LoVo (cell line): Measurements from ENCODE around the gene SHKBP1.
"Not testable (repeated sequence)": the region's sequence is repeated elsewhere in the genome, so short reads cannot be mapped to it uniquely, and the experiment has no call there.

Experiments used
- DNase-seq: peaks from one replicate; pipeline ENCODE4 v3.0.0-alpha.2; 2016; ENCODE audit warnings: low spot score

Gene SHKBP1, protein sequence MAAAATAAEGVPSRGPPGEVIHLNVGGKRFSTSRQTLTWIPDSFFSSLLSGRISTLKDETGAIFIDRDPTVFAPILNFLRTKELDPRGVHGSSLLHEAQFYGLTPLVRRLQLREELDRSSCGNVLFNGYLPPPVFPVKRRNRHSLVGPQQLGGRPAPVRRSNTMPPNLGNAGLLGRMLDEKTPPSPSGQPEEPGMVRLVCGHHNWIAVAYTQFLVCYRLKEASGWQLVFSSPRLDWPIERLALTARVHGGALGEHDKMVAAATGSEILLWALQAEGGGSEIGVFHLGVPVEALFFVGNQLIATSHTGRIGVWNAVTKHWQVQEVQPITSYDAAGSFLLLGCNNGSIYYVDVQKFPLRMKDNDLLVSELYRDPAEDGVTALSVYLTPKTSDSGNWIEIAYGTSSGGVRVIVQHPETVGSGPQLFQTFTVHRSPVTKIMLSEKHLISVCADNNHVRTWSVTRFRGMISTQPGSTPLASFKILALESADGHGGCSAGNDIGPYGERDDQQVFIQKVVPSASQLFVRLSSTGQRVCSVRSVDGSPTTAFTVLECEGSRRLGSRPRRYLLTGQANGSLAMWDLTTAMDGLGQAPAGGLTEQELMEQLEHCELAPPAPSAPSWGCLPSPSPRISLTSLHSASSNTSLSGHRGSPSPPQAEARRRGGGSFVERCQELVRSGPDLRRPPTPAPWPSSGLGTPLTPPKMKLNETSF

DNA sequence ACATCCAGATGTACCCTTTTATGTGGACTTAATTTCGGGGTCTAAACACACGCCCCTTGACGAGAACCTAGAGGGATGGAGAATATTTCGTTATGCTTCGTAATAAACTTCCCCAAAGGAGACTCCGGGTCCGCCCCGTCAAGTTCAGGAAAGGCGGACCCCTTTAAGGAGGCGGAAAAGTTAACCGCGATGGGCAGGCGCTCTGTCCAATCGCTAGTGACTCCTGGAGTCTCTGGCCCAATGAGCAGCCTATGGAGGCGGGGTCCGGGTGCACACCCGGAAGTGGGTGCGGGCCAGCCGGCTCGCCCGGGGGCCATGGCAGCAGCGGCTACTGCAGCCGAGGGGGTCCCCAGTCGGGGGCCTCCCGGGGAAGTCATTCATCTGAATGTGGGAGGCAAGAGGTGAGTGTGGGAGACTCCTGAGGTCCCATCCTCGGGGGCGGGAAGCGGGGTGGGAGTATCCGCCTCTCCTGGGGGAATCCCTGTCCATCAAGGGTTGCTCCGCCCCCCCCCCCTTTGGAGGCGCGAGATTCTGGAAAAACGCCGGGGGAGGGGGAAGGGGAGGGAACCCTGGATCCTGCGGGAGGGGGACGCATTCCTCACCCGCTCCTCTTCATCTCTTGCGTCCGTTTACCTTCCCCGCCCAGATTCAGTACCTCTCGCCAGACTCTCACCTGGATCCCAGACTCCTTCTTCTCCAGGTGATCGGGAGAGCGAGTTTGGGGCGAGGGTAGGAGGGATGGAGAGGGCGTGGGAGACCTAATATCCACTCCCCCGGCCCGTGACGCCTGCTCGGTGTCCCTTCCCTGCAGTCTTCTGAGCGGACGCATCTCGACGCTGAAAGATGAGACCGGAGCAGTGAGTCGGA, at the start of gene SHKBP1:
Gene SHKBP1 (plus strand): TSS at position 289 of the 867 bp plus-strand sequence. CDS start 27 bp downstream, at position 316.
- DNase-seq, result peak; percentile 93

DNA sequence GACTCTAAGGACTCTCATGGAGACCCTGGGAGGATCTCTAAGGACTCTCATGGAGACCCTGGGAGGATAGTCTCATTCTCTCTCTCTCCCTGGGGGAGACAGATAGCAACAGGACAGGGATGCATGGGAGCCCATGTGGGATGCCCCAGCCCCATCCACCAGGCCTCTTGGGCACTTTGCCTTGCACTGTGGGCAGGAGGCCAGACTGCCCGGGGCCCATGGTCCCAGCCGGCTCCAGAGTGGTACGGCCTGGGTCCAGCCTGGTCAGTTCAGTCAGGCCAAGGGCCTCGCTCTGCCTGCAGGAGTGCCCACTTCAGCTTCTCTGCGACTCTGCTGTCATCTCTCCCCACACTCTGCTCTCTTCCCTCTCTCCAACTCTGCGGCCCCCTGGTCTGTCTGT, 48.6 kb upstream of the SHKBP1 start:
- no peak for DNase-seq

DNA sequence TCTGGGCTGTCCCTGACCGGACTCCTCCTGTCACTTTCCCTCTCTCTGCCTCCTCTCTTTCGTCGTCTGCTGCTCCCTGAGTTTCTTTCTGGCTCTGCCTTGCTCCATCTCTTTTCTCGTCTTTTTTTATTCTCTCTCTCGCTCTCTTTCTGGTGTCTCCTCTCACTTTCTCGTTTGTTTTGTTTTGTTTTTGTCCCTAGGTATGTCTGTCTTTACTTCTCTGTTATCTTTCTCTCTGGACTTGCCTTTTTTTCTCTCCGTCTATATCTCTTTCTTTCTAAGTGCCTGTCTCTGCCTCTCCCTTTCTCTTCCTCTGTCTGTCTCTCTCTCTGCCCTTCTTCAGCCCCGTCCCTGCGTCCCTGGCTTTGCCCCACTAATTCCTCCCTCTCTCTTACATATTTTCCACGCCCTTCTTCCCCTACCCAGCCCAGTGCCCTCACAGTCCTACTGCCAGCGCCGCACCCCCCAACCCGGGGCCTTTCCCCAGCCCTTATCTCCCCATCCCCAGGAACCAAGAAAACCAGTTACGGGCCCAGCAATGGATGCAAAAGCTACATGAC, 48.1 kb upstream of the SHKBP1 start:
- no peak for DNase-seq

DNA sequence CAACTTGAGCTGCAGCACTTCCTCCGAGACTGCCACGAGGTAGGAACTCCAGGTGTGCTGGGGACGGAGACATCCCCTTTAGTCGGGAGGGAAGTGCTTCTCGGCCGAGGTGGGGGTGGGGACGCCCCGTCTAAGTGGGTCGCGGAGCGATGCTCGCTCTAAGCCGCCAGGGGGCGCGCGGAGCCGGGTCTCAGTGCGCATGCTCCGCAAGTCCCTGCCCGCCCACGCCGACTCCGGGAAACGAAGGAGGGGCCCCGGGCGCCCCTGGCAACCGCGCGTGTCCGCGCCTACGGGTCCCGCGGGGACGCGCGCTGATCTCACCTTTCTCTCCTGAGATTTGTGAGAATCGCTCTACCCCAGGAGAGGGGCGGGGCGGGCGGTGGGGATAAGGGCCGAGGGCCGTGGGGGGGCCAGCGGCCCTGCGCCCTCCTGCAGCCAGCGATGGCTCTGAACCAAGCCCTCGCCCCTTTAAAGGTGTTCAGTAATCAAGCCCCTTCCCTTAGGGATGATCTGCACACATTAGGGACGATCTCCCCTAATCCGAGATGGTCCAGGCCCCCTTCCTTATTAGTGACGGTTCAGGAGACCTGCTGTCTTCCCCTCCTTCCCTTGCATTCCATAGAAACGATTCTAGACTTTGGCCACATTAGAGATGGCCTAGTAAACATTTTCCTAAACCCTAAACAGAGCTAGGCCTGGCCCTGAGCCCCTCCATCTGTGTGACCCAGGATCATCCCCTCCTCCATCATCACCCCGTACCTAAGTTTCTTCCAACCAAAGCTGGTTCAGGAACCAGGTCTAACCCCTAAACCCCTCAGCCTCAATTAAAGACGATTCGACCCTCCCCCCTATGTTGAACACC, 47.3 kb upstream of the SHKBP1 start:
- DNase-seq, result peak; percentile 82

DNA sequence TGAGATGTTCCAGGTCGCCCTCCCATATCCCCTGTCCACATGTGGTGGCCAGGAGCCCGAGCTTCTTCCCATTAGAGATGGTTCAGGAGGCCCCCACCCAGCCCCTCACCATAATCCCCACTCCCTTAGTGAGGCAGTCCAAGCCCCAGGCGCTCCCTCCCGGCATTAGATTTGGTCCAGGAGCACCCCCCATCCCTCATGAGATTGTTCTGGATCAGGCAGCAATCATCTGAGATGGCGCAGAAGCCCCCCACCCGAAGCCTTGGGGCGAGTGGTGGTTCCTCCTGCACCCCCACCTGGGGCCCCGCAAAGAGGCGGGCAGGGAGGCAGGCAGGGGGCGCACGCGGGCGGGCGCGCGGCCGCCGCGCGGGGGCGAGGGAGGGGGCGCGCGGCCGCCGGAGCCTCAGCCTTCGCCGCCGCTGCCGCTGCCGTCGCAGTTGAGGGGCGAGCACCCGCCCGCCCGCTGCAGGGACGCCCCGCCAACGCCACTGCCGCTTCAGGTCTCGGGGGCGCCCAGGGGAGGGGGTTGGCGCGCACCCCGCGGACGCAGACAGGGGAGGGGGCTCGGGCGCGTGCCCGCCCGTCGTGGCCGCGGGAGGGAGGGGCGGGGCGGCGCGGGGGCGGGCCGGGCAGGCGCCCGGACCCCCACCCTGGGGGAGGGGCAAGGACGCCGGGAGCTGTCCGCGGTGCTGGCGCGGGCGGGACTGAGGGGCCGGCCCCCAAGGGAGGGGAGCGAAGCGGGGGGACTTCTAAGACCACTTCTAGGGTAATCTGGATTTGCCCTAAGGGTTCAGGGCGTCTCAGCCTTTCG, 46.4 kb upstream of the SHKBP1 start:
- no peak for DNase-seq

DNA sequence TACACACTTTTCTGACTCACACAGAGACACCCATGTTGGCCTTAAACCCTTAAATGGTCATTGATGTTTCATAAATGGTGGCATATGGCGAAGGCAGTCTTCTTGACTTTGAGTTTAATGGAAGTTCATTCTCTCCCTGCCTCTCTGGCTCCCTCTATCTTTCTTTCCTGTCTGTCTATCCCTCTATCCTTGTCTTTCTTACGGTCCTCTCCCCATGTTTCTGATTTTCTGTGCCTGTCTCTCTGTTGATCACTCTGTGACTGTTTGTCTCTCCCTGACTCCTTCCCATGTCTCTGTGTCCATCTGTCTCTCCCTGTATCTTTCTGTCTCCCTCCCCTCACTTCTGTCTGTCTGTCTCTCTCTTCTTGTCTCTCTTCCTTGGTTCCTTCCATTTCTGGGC, 43.2 kb upstream of the SHKBP1 start:
- no peak for DNase-seq

DNA sequence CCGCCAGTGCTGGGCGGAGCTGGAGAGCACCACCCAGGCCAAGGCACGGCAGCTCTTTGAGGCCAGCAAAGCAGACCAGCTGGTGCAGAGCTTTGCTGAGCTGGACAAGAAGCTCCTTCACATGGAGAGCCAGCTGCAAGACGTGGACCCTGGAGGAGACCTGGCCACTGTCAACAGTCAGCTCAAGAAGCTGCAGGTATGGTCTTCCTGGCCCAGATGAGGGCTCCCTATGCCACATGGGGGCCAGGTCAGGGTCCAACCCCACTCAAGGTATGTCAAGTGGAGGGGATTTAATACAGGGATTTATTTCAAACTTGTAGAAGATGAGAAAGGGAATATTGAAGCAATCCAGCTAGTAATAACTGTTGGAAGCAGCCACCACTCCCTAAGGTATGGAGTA, 42.5 kb upstream of the SHKBP1 start:
- no peak for DNase-seq

DNA sequence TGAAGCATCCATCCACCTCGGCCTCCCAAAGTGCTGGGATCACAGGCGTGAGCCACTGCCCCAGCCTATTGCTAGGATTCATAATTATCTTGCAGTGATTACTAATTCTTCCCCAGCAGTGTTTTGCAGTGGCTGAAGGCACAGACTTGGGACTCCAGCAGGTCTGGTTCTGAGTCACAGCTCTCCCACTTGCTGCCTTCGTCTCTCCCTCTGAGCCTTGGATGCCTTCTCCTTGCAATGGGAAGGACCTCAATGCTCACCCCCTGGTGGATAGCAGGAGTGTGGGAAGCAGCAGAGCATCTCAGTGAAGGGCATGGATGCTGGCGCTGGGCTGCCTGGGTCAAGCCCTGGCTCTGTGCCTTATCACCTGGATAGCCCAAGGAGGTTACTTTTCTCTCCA, 37.6 kb upstream of the SHKBP1 start:
- no peak for DNase-seq

DNA sequence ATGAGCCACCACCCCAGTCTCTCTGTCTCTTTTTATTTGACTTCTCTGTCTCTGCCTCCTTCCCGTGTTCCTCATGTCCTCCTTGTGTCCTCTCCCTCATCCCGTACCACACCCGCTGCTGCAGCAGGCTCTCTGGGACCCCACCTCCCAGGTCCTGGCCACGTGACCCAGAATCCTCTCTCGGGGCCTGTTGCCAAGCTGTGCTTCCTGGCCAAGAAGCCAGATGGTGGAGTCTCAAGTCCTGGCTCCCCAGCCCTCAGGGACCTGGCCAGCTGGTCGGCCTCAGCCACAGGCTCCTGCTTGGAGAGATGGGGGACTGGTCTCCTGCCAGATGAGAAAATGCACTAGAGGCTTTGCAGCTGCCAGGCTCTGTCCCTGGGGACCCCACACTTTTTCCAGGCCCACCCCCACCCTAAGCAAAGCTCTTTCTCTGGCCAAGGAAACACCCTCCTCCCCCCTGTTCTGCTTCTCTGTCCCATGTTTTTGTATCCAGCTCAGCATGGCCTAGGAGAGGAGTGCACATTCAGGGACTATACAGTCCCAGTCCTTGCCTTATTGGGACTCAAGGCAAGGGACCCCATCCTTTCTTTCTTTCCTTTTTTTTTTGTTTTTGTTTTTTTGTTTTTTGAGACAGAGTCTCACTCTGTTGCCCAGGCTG, 34.3 kb upstream of the SHKBP1 start:
- no peak for DNase-seq

DNA sequence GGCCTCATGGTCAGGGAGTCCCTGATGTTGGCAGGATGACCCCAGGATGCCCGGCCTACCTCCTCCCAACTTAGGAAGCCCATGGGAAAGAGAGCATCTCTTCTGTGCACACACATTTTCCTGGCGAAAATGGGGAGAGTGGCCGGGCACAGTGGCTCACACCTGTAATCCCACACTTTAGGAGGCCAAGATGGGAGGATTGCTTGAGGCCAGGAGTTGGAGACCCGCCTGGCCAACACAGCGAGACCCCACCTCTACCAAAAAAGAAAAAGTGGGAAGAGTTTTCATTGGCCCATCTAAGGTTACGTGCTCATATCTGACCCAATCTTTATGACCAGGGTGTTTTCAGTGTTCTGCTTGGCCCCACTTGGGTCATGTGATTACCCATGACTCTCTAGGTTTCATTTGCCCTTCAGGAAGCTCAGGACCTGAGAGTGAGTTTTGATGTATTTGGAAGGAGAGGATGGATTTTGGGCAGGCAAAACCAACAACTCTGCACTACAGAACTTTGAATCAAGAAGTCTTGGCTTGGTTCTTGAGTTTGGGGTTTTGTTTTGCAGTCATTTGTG, 33.6 kb upstream of the SHKBP1 start:
- DNase-seq, result no peak

DNA sequence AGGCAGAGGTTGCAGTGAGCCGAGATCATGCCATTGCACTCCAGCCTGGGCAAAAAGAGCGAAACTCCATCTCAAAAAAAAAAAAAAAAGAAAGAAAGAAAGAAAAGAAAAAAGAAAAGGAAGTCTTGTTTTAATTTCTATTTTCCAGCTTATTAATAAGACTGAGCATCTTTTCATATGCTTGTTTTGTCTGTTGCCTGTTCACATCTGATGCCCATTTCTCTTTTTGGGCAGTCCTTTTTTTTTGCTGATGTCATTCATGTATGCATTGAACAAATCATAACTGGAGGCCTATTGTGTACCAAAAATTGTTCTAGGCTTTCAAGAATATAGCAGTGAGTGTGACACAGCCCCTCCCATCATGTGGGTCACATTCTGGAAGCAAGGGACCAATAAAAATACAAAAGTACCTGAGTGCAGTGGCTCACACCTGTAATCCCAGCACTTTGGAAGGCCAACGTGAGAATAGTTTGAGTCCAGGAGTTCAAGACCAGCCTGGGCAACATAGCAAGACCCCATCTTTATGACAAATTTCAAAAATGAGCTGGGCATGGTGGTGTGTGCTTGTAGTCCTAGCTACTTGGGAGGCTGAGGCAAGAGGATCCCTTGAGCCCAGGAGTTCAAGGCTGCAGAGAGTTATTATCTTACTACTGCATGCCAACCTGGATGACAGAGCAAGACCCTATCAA, 30.4 kb upstream of the SHKBP1 start:
- DNase-seq, result not testable (repeated sequence)

DNA sequence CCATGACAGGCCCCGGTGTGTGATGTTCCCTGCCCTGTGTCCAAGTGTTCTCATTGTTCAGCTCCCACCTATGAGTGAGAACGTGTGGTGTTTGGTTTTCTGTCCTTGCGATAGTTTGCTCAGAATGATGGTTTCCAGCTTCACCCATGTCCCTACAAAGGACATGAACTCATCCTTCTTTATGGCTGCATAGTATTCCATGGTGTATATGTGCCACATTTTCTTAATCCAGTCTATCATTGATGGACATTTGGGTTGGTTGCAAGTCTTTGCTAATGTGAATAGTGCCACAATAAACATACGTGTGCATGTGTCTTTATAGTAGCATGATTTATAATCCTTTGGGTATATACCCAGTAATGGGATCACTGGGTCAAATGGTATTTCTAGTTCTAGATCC, 29.5 kb upstream of the SHKBP1 start:
- not testable (repeated sequence) for DNase-seq

DNA sequence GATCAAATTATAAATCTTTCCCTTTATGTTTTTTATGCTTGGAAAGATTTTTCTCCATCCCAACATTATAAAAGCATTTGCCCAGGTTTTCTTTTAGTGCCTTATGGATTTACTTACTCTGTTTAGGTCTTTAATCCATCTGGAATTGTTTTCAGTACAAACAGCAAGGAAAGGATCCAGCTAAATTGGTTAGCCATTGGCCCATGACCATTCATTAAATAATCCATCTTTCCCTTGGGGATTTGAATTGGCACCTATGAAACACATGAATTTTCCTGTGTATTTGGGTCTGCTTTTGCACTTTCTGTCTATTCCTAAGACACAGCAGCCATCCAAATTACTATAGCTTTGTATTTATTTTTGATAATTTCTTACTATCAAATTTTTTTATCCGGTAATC, 28.8 kb upstream of the SHKBP1 start:
- DNase-seq, result no peak

DNA sequence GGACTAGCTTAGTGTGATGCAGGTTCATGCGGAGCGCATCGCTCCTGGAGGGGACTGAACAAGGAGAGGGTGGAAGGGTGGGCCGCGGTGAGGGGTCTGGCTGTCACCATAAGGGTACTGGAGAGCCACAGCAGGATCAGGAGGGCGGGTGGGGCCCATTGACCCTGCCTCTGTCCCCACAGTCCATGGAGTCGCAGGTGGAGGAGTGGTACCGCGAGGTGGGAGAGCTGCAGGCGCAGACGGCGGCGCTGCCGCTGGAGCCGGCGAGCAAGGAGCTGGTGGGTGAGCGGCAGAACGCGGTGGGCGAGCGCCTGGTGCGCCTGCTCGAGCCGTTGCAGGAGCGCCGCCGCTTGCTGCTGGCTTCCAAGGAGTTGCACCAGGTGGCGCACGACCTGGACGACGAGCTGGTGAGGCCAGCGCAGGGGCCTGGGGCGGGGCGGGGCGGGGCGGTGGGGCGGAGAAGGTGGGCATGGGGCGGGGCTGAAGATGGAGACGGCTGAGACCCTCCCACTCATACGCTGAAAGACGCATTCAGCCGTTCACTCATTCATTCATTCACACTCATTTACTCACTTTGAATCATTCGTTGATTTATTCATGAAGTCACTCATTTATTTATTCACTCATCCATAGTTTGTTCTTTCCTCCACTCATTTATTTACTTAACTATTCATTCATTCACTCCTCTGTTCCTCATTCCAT, 27.5 kb upstream of the SHKBP1 start:
- DNase-seq, result no peak

DNA sequence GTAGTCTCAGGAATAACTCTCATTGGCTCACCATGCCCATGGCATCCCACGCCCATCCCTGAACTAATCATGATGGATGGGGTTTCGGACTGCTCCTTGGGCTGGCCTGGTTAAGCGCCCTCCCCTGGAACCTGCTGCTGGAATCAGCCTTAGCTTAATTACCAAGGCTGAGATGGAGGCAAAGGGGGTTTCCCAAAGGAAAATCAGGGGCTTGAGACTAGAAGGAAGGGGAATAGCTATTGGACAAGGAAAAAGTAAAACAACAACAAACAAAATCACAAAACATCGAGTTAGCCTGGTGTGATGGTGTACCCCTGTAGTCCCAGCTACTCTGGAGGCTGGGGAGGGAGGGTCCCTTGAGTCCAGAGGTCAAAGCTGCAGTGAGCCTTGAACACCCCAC, 25.7 kb upstream of the SHKBP1 start:
- DNase-seq, result no peak

DNA sequence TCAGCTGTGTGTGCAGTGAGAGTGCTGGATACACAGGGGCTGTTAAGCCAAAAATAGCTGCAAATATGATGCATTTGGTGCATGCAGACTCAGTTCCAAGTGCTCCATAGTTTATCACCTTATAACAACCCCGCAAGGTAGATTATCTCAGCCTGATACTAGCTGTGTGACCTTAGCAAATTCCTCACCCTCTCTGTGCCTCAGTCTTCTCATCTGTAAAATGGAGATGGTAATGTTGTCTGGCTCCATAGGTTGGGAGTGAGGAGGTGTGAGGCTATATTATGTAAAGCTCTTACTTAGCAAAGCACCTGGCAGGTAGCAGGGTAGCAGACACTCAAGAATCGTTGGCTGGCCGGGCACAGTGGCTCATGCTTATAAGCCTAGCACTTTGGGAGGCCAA, 23.8 kb upstream of the SHKBP1 start:
- no peak for DNase-seq

DNA sequence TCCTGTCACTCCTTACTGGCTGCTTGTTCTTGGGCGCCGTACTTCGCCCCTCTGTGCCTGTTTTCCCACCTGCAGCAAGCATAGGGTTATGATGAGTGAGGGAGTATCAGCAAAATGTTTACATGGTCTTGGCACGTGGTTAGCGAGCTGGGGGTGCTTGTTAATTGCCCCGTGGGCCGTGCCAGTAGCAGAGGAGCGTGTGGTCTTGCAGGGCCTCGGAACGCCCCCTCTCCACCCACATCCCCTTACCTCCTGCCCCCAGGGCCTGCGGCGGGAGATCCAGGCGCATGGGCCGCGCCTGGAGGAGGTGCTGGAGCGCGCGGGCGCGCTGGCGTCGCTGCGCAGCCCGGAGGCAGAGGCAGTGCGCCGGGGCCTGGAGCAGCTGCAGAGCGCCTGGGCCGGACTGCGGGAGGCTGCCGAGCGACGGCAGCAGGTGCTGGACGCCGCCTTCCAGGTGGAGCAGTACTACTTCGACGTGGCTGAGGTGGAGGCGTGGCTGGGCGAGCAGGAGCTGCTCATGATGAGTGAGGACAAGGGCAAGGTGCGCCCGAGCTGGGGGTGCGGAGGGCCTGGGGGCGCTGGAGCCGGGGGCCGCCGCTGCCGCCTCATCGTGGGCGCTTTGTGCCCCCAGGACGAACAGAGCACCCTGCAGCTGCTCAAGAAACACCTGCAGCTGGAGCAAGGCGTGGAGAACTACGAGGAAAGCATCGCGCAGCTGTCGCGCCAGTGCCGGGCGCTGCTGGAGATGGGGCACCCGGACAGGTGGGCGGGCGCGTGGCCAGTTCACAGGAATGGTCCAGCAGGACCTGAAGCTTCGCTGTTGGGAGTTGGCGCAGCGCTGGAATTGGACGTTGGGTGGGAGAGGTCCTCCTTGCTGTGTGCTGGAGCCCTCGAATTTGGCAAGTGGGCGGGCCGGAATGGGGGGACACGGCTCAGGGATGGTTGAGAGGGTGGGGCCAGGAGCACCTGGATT, 22.5 kb upstream of the SHKBP1 start:
- DNase-seq, result no peak
